SK-N-SH (cell line): ENCODE measurements around the gene TOPBP1. TPM values are rescaled to one million over a fixed set of nuclear protein-coding genes. Genes with fewer than 3 reads are reported as not detected.

Source experiments
- CTCF ChIA-PET: fragments of 300-600, 350-600 bp; formaldehyde crosslinking; extraction: SDS; loops from one replicate; lab custom pipeline; 2021; lab: Yijun Ruan, JAX
- POLR2A ChIA-PET: fragments of 350-600 bp; sonication (Branson Sonifier 250); formaldehyde crosslinking; extraction: SDS; loops from one replicate; lab custom pipeline; 2020; ENCODE audit warnings: antibody characterized with exemption, inconsistent platforms; lab: Yijun Ruan, JAX
- DNase-seq: peaks from one replicate; pipeline ENCODE4 v3.0.0; 2012
- H2AFZ ChIP-seq: fragments of 200-600 bp; sonication (generic); 2 replicates; pipeline ENCODE4 v1.8.1; 2016; ENCODE audit warnings: antibody characterized with exemption, mild to moderate bottlenecking, low read depth
- H3F3A ChIP-seq: fragments of 200-600 bp; sonication (generic); replicated peaks from 2 replicates; pipeline ENCODE3; 2016; ENCODE audit warnings: antibody characterized with exemption, mild to moderate bottlenecking; ENCODE audit not compliant: insufficient read depth
- H3K27ac ChIP-seq, 2 experiments: fragments of 200-500 bp in 1 of 2; fragments of 200-600 bp in 1 of 2; sonication (Bioruptor generic) in 1 of 2; sonication (generic), shearing (Covaris generic) in 1 of 2; 2 replicates each; pipeline versions ENCODE4 v1.5.1 to v1.6.1; 2014 to 2016; ENCODE audit warnings: low read depth in 2 of 2, inconsistent platforms in 1 of 2, low read length in 1 of 2, mild to moderate bottlenecking in 1 of 2, mixed read lengths in 1 of 2
- H3K27me3 ChIP-seq: fragments of 200-600 bp; sonication (generic), shearing (Covaris generic); 2 replicates; pipeline ENCODE4 v1.6.1; 2016; ENCODE audit warnings: mixed run types; ENCODE audit not compliant: insufficient read depth
- H3K36me3 ChIP-seq, 2 experiments: fragments of 200-500 bp in 1 of 2; fragments of 200-600 bp in 1 of 2; sonication (Bioruptor generic) in 1 of 2; sonication (generic) in 1 of 2; replicated peaks in 1 of 2; 2 replicates each; pipeline versions ENCODE3 to v1.5.1; 2014 to 2016; ENCODE audit warnings: low read length in 1 of 2, mild to moderate bottlenecking in 1 of 2; ENCODE audit not compliant: insufficient read depth in 2 of 2, control insufficient read depth in 1 of 2
- H3K4me1 ChIP-seq, 2 experiments: fragments of 200-500 bp in 1 of 2; fragments of 200-600 bp in 1 of 2; sonication (Bioruptor generic) in 1 of 2; sonication (generic), shearing (Covaris generic) in 1 of 2; 2 replicates each; pipeline versions ENCODE4 v1.5.1 to v1.6.1; 2014 to 2016; ENCODE audit warnings: low read depth in 1 of 2, low read length in 1 of 2, mixed run types in 1 of 2; ENCODE audit not compliant: insufficient read depth in 2 of 2, control insufficient read depth in 1 of 2
- H3K4me2 ChIP-seq: fragments of 200-600 bp; sonication (generic), shearing (Covaris generic); 2 replicates; pipeline ENCODE4 v1.6.1; 2017; ENCODE audit warnings: mixed run types
- H3K4me3 ChIP-seq, 2 experiments: fragments of 200-500 bp in 1 of 2; fragments of 200-600 bp in 1 of 2; sonication (Bioruptor generic) in 1 of 2; sonication (generic), shearing (Covaris generic) in 1 of 2; 2 replicates each; pipeline versions ENCODE4 v1.5.1 to v1.8.1; 2014 to 2016; ENCODE audit warnings: low read depth in 2 of 2, inconsistent platforms in 1 of 2, low read length in 1 of 2, mild to moderate bottlenecking in 1 of 2, mixed read lengths in 1 of 2, moderate library complexity in 1 of 2
- H3K79me2 ChIP-seq: fragments of 200-600 bp; sonication (generic); 2 replicates; pipeline ENCODE4 v1.8.1; 2017; ENCODE audit warnings: mild to moderate bottlenecking; ENCODE audit not compliant: insufficient read depth
- H3K9ac ChIP-seq: fragments of 200-600 bp; sonication (generic); 2 replicates; pipeline ENCODE4 v1.6.1; 2017; ENCODE audit warnings: mixed run types
- H3K9me2 ChIP-seq: fragments of 200-600 bp; sonication (generic); 2 replicates; pipeline ENCODE4 v1.6.1; 2017; ENCODE audit warnings: mixed run types
- H3K9me3 ChIP-seq: fragments of 200-600 bp; sonication (generic); 2 replicates; pipeline ENCODE4 v1.6.1; 2017; ENCODE audit warnings: mixed run types, mild to moderate bottlenecking, moderate library complexity
- H4K20me1 ChIP-seq: fragments of 200-600 bp; sonication (generic); 2 replicates; pipeline ENCODE4 v1.6.1; 2017; ENCODE audit warnings: mild to moderate bottlenecking, mixed run types; ENCODE audit not compliant: insufficient read depth
- FOSL2 ChIP-seq: IDR thresholded peaks from 2 replicates; pipeline ENCODE4 v1.4.0; 2012; ENCODE audit warnings: low read depth, mild to moderate bottlenecking, moderate library complexity, borderline replicate concordance
- GATA2 ChIP-seq: sonication (generic); formaldehyde crosslinking; IDR thresholded peaks from 2 replicates; pipeline ENCODE4 v1.5.0; 2020; ENCODE audit warnings: mild to moderate bottlenecking, missing genetic modification reagents
- MEF2A ChIP-seq: IDR thresholded peaks from 2 replicates; pipeline ENCODE4 v1.4.0; 2012; ENCODE audit warnings: low read depth, borderline replicate concordance
- RCOR1 ChIP-seq: fragments of 150-350 bp; IDR thresholded peaks from 2 replicates; pipeline ENCODE4 v1.6.1; 2017; ENCODE audit warnings: antibody characterized with exemption, low read length
- SMC3 ChIP-seq: IDR thresholded peaks from 2 replicates; pipeline ENCODE4 v1.6.1; 2012; ENCODE audit warnings: low read depth, low read length, improper control_type of control experiment
- WGBS: methylation state at CpG from one replicate; pipeline ENCODE4 v1.1.6; 2017; ENCODE audit warnings: low lambda C conversion rate; 5-methylcytosine and 5-hydroxymethylcytosine counted together
- polyA plus RNA-seq, 3 experiments: library from polyadenylated mRNA; depleted of rRNA; stranded (reverse); fragments of >200 nt; gene quantifications; 2 replicates each; pipeline ENCODE4 v1.2.3, GENCODE V29; 2012
- TF ChIP-seq, protein P1 (sequence below): IDR thresholded peaks from 2 replicates; pipeline ENCODE4 v1.4.0; 2012; ENCODE audit warnings: low read depth, borderline replicate concordance
- TF ChIP-seq, protein P2 (sequence below): fragments of 200-600 bp; sonication (generic); IDR thresholded peaks from 2 replicates; pipeline ENCODE4 v1.6.1; 2017; ENCODE audit warnings: antibody characterized with exemption, mild to moderate bottlenecking, moderate library complexity

TOPBP1 gene
- polyA plus RNA-seq, 1 of the 3 experiments (the other 2 are of a cell fraction) = 15.7 TPM

DNA sequence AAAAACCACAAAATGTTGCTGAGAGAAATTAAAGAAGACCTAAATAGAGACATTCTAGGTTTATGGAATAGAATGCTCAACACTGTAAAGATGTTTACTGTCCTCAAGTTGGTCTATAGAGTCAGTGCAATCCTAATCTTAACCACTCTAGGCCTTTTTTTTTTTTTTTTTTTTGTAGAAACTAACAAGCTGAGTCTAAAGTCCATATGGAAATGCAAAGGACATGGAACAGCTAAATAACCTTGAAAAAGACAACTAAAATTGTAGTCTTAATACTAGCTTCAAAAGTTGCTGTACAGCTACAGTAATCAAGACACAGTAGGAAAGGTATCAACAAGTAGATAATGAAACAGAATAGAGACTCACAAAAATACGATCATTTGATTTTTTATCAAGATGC, 55.4 kb downstream of the TOPBP1 start:
- no peak for DNase-seq
- Histone ChIP-seq H4K20me1 (no peaks in the 10 kb centered on the region), H3K36me3 (peaks cover 44 to 71% of the 10 kb centered on the region in 2 experiments), H3K4me2 (no peak overlapping the region), H2AFZ (no peak overlapping the region), H3K9ac (no peak overlapping the region), H3K9me3 (no peaks in the 10 kb centered on the region), H3K27me3 (no peaks in the 10 kb centered on the region), H3K4me3 (no peak overlapping the region), H3K9me2 (no peaks in the 10 kb centered on the region), H3K27ac (no peak overlapping the region), H3K4me1 (no peaks in the 10 kb centered on the region), H3K79me2 (peaks cover 7% of the 10 kb centered on the region; the same call in 1 of the 2 replicates), H3F3A (no peaks in the 10 kb centered on the region)
- TF ChIP-seq SMC3 (no peak), FOSL2 (no peak), MEF2A (no peak)
- 95% methylated on average over 1 of the region's 1 CpG for WGBS
- ChIA-PET POLR2A (no interaction called here), CTCF (interaction anchor here (1.4 kb wide), 1 partner anchor 880 kb away, joined by 3 read pairs; no protein-coding TSS in a partner anchor)

DNA sequence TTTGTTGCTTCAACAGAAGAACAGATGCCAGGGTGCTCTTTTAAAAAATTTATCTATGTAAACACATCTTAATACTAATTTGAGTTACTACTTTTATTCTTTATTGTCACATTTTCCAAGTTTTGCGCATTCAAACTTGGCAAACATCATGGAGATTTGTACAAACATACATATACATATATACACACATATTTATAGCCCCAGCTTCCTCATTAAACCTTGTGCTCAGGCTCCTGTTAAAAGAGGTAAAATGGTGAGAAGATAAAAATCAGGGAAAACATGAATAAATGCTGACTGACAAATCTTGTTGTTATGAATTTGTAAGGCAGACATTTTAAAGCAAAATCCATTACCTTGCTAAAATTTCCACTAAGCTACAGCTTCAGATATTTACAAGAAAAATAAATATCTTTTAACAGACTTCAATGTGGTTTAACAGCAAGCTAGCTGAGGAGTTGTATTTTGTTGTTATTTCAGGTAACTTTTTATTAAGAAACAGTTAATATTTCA, 61.1 kb downstream of the TOPBP1 start:
- 97% methylated on average over 1 of the region's 1 CpG for WGBS
- Histone ChIP-seq H3K4me3 (no peak overlapping the region), H3K27ac (no peak overlapping the region), H3K79me2 (peaks cover 7% of the 10 kb centered on the region; the same call in 1 of the 2 replicates), H3K4me1 (no peaks in the 10 kb centered on the region), H3F3A (peaks cover 5% of the 10 kb centered on the region), H3K4me2 (no peak overlapping the region), H3K9me2 (no peaks in the 10 kb centered on the region), H3K9ac (no peak overlapping the region), H3K36me3 (peaks cover 10 to 37% of the 10 kb centered on the region in 2 experiments), H3K27me3 (no peaks in the 10 kb centered on the region), H2AFZ (no peak overlapping the region), H4K20me1 (no peaks in the 10 kb centered on the region), H3K9me3 (no peaks in the 10 kb centered on the region)
- no peak for DNase-seq
- TF ChIP-seq, protein P1, sequence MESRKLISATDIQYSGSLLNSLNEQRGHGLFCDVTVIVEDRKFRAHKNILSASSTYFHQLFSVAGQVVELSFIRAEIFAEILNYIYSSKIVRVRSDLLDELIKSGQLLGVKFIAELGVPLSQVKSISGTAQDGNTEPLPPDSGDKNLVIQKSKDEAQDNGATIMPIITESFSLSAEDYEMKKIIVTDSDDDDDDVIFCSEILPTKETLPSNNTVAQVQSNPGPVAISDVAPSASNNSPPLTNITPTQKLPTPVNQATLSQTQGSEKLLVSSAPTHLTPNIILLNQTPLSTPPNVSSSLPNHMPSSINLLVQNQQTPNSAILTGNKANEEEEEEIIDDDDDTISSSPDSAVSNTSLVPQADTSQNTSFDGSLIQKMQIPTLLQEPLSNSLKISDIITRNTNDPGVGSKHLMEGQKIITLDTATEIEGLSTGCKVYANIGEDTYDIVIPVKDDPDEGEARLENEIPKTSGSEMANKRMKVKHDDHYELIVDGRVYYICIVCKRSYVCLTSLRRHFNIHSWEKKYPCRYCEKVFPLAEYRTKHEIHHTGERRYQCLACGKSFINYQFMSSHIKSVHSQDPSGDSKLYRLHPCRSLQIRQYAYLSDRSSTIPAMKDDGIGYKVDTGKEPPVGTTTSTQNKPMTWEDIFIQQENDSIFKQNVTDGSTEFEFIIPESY = no peak
- no peak for TF ChIP-seq GATA2 (CRISPR knock-in tag)
- no peak for TF ChIP-seq RCOR1
- TF ChIP-seq, protein P2, sequence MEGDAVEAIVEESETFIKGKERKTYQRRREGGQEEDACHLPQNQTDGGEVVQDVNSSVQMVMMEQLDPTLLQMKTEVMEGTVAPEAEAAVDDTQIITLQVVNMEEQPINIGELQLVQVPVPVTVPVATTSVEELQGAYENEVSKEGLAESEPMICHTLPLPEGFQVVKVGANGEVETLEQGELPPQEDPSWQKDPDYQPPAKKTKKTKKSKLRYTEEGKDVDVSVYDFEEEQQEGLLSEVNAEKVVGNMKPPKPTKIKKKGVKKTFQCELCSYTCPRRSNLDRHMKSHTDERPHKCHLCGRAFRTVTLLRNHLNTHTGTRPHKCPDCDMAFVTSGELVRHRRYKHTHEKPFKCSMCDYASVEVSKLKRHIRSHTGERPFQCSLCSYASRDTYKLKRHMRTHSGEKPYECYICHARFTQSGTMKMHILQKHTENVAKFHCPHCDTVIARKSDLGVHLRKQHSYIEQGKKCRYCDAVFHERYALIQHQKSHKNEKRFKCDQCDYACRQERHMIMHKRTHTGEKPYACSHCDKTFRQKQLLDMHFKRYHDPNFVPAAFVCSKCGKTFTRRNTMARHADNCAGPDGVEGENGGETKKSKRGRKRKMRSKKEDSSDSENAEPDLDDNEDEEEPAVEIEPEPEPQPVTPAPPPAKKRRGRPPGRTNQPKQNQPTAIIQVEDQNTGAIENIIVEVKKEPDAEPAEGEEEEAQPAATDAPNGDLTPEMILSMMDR = no peak
- CTCF ChIA-PET = interaction anchor here (1.2 to 1.9 kb wide), 4 partner anchors 8 to 870 kb away, joined by 3 to 9 read pairs (median 4); no protein-coding TSS in a partner anchor
- POLR2A ChIA-PET = interaction anchor here (0.7 kb wide), 1 partner anchor 444 kb away, joined by 4 read pairs; no protein-coding TSS in a partner anchor
